HepG2 (cell line): Measurements from ENCODE around the gene FOXL3. TPM values are rescaled to one million over a fixed set of nuclear protein-coding genes. Genes with fewer than 3 reads are reported as not detected.

Source experiments
- ATAC-seq: fragments of 200-7000 bp; cut with Tn5 transposase; 3 replicates; pipeline ENCODE4 v1.9.1; 2020; ENCODE audit warnings: mild to moderate bottlenecking, moderate library complexity
- BruUV-seq: library from RNA; stranded (reverse); fragments of 400-500 nt; replicated peaks from 2 replicates; lab custom pipeline; 2021; lab: Mats Ljungman, UMichigan
- CTCF ChIA-PET: fragments of 300-600 bp; formaldehyde crosslinking; extraction: SDS; loops from one replicate; lab custom pipeline; 2021; ENCODE audit warnings: low total read pairs, inconsistent platforms, low intra/inter-chr PET ratio; lab: Yijun Ruan, JAX
- POLR2A ChIA-PET: fragments of 350-600 bp; sonication (Branson Sonifier 250); formaldehyde crosslinking; loops from one replicate; lab custom pipeline; 2020; ENCODE audit warnings: antibody characterized with exemption, inconsistent platforms; lab: Yijun Ruan, JAX
- DNase-seq: peaks from one replicate; pipeline ENCODE4 v3.0.0-alpha.2; 2015; ENCODE audit warnings: low spot score
- FAIRE-seq: peaks from 3 replicates; lab custom pipeline; 2011; peaks lifted over from hg19 to GRCh38; lab: Jason Lieb, UNC
- H2AFZ ChIP-seq: one replicate; pipeline ENCODE4 v1.6.1; 2011; ENCODE audit warnings: low read length, inconsistent platforms
- H3K27ac ChIP-seq: fragments of 300-600 bp; 3 replicates; pipeline ENCODE4 v1.8.0; 2011; ENCODE audit warnings: mixed run types, mild to moderate bottlenecking, mixed read lengths, low read length, inconsistent platforms; ENCODE audit not compliant: insufficient read depth; ENCODE audit errors: extremely low read length
- H3K27me3 ChIP-seq, 2 experiments: fragments of 200-600 bp in 1 of 2; 2 replicates in 1 of 2; 3 replicates in 1 of 2; pipeline versions ENCODE4 v1.6.0 to v1.8.0; 2011; ENCODE audit warnings: low read length in 2 of 2, mild to moderate bottlenecking in 2 of 2, moderate library complexity in 2 of 2, inconsistent platforms in 1 of 2; ENCODE audit not compliant: insufficient read depth in 2 of 2, control insufficient read depth in 1 of 2
- H3K36me3 ChIP-seq, 2 experiments: fragments of 200-600 bp in 1 of 2; replicated peaks in 1 of 2; 2 replicates in 1 of 2; 3 replicates in 1 of 2; pipeline versions ENCODE4 v1.5.1 to v1.8.0; 2011; ENCODE audit warnings: low read length in 2 of 2, inconsistent platforms in 1 of 2; ENCODE audit not compliant: insufficient read depth in 2 of 2, control insufficient read depth in 1 of 2
- H3K4me1 ChIP-seq: 2 replicates; pipeline ENCODE4 v1.5.1; 2012; ENCODE audit warnings: low read length, inconsistent platforms; ENCODE audit not compliant: insufficient read depth
- H3K4me2 ChIP-seq: 2 replicates; pipeline ENCODE4 v1.6.0; 2011; ENCODE audit warnings: low read depth, low read length, inconsistent platforms
- H3K4me3 ChIP-seq, 3 experiments: fragments of 200-600 bp in 1 of 3; sonication (generic), shearing (Covaris generic) in 1 of 3; replicated peaks in 1 of 3; 2 replicates each; pipeline ENCODE4 v1.5.1; 2011 to 2016; ENCODE audit warnings: low read length in 3 of 3, inconsistent platforms in 2 of 3, low read depth in 2 of 3, mild to moderate bottlenecking in 2 of 3, control low read depth in 1 of 3, mixed read lengths in 1 of 3; ENCODE audit not compliant: insufficient read depth in 1 of 3
- H3K79me2 ChIP-seq: one replicate; pipeline ENCODE4 v1.6.1; 2011; ENCODE audit warnings: low read length, inconsistent platforms; ENCODE audit not compliant: insufficient read depth
- H3K9ac ChIP-seq: 2 replicates; pipeline ENCODE4 v1.6.0; 2011; ENCODE audit warnings: mild to moderate bottlenecking, low read depth, low read length, inconsistent platforms; ENCODE audit not compliant: insufficient read depth
- H3K9me3 ChIP-seq: 2 replicates; pipeline ENCODE4 v1.5.1; 2012; ENCODE audit warnings: mild to moderate bottlenecking, low read length
- H4K20me1 ChIP-seq: 2 replicates; pipeline ENCODE4 v1.6.0; 2011; ENCODE audit warnings: inconsistent platforms, mild to moderate bottlenecking, low read length, moderate library complexity; ENCODE audit not compliant: insufficient read depth
- HOMEZ ChIP-seq: IDR thresholded peaks from 2 replicates; pipeline ENCODE4 v1.6.1; 2016; ENCODE audit warnings: low read depth
- KAT7 ChIP-seq: IDR thresholded peaks from 2 replicates; pipeline ENCODE4 v1.6.1; 2018; ENCODE audit warnings: borderline replicate concordance, missing compliant biosample characterization
- MXD3 ChIP-seq: IDR thresholded peaks from 2 replicates; pipeline ENCODE4 v1.6.1; 2016; ENCODE audit warnings: mild to moderate bottlenecking, missing biosample characterization, missing genetic modification reagents
- SATB2 ChIP-seq: sonication (generic); formaldehyde crosslinking; IDR thresholded peaks from 2 replicates; pipeline ENCODE4 v1.5.0; 2020; ENCODE audit warnings: missing genetic modification reagents
- UBTF ChIP-seq: sonication (generic); formaldehyde crosslinking; IDR thresholded peaks from 2 replicates; pipeline ENCODE4 v1.4.0; 2020; ENCODE audit warnings: mild to moderate bottlenecking, missing genetic modification reagents
- ZNF503 ChIP-seq: sonication (generic); formaldehyde crosslinking; IDR thresholded peaks from 2 replicates; pipeline ENCODE4 v1.4.0; 2020; ENCODE audit warnings: missing genetic modification reagents
- ZNF776 ChIP-seq: sonication (generic); formaldehyde crosslinking; IDR thresholded peaks from 2 replicates; pipeline ENCODE4 v1.4.0; 2020; ENCODE audit warnings: mild to moderate bottlenecking, missing genetic modification reagents
- WGBS: methylation state at CpG from one replicate; pipeline ENCODE4 v1.1.6; 2017; ENCODE audit warnings: low lambda C conversion rate; 5-methylcytosine and 5-hydroxymethylcytosine counted together
- in situ Hi-C: cut with HindIII; loops from 2 replicates; pipeline ENCODE4 v1.10.0; 2017; ENCODE audit warnings: low pct_unique_long_range_greater_than_20kb; ENCODE audit not compliant: extremely low pct_ligation_motif_present
- intact Hi-C: fragments of 100-400 bp; cut with micrococcal nuclease; formaldehyde crosslinking; loops from one replicate; pipeline ENCODE4 v1.10.0; 2022; ENCODE audit not compliant: unreplicated experiment
- polyA plus RNA-seq, 8 experiments: library from polyadenylated mRNA; depleted of rRNA in 3 of 8; stranded (reverse) in 7 of 8; unstranded in 1 of 8; fragments of >200 nt; fragmentation: Illumina TruSeq in 4 of 8; extraction: Trizol in 4 of 8; gene quantifications; 2 replicates each; pipeline versions ENCODE4 v1.2.1 to v1.2.3, GENCODE V29; 2011 to 2016; ENCODE audit warnings: low read depth in 4 of 8, missing spikeins in 1 of 8, mixed read lengths in 1 of 8; ENCODE audit not compliant: insufficient read depth in 1 of 8
- total RNA-seq, 5 experiments: library from RNA; depleted of rRNA; stranded (reverse); fragments of >200 nt; fragmentation: Illumina TruSeq; extraction: Trizol; gene quantifications; 2 replicates each; pipeline ENCODE4 v1.2.3, GENCODE V29; 2016; ENCODE audit warnings: low read depth in 1 of 5

Gene FOXL3
- total and polyA plus RNA-seq, 2 of the 13 experiments (the other 11 are each of a cell fraction or from before 2014, with no cell fraction given), result not detected

GRCh38 chr7:301291-302053, 11.5 kb downstream of the FOXL3 start:
- H3K36me3 ChIP-seq, result no peaks in the 10 kb centered on the region
- 59% methylated on average over 27 of the region's 34 CpGs for WGBS
- H3K9me3 ChIP-seq, result no peaks in the 10 kb centered on the region
- no TSS peak for BruUV-seq
- H3K27me3 ChIP-seq, result peaks cover 4 to 34% of the 10 kb centered on the region in 2 experiments; a peak in 3 of 5 replicates
- DNase-seq, result no peak
- no peaks in the 10 kb centered on the region for H3K4me1 ChIP-seq
- no peak overlapping the region for H3K27ac ChIP-seq
- POLR2A ChIA-PET, result no interaction called here
- CTCF ChIA-PET, result no interaction called here
- no peak overlapping the region for H3K4me3 ChIP-seq
- intact Hi-C loops, result no loop called here
- H3K9ac ChIP-seq, result no peak overlapping the region
- no peak for ATAC-seq
- in situ Hi-C loops, result no loop called here
- no peaks in the 10 kb centered on the region for H3K79me2 ChIP-seq
- no peaks in the 10 kb centered on the region for H4K20me1 ChIP-seq
- no peak overlapping the region for H2AFZ ChIP-seq
- peak; percentile 32; the same call in 1 of the 2 replicates for TF ChIP-seq ZNF776
- TF ChIP-seq MXD3 (CRISPR knock-in tag), result no peak
- FAIRE-seq, result no peak
- H3K4me2 ChIP-seq, result no peak overlapping the region

- BruUV-seq, result no TSS peak
- Histone ChIP-seq H3K27ac (no peak overlapping the region), H3K27me3 (peaks cover 4 to 34% of the 10 kb centered on the region in 2 experiments; a peak in 3 of 5 replicates), H3K79me2 (no peaks in the 10 kb centered on the region), H3K9me3 (no peaks in the 10 kb centered on the region), H4K20me1 (no peaks in the 10 kb centered on the region), H3K4me1 (no peaks in the 10 kb centered on the region), H3K36me3 (no peaks in the 10 kb centered on the region), H2AFZ (no peak overlapping the region), H3K4me3 (no peak overlapping the region), H3K4me2 (no peak overlapping the region), H3K9ac (no peak overlapping the region)
- DNase-seq, result no peak
- CTCF ChIA-PET, result no interaction called here
- intact Hi-C loops, result no loop called here
- in situ Hi-C loops, result no loop called here
- POLR2A ChIA-PET, result no interaction called here
- FAIRE-seq, result no peak
- WGBS, result 39% methylated on average over 10 of the region's 18 CpGs
- no peak for ATAC-seq
- TF ChIP-seq SATB2 (CRISPR knock-in tag), result no peak
- no peak for TF ChIP-seq HOMEZ (CRISPR knock-in tag)
- no peak for TF ChIP-seq UBTF (CRISPR knock-in tag)
- TF ChIP-seq ZNF503 (CRISPR knock-in tag), result no peak
- TF ChIP-seq KAT7 (CRISPR knock-in tag), result no peak
Measured at GRCh38 chr7:302054-302992, 12.4 kb downstream of the FOXL3 start.
